Astrocyte (in vitro differentiated cells and primary cell): ENCODE measurements around the gene CD300E. TPM values are rescaled to one million over a fixed set of nuclear protein-coding genes. Genes with fewer than 3 reads are reported as not detected.

Experiments
- DNase-seq: peaks from one replicate; pipeline ENCODE4 v3.0.0-alpha.2; 2010; ENCODE audit warnings: low read depth
- FAIRE-seq: peaks from 2 replicates; lab custom pipeline; 2011; peaks lifted over from hg19 to GRCh38; lab: Jason Lieb, UNC
- H2AFZ ChIP-seq: 2 replicates; pipeline ENCODE4 v1.6.0; 2012; ENCODE audit warnings: low read depth, low read length, inconsistent platforms
- H3K27ac ChIP-seq: 2 replicates; pipeline ENCODE4 v1.5.1; 2011; ENCODE audit warnings: low read depth, low read length, inconsistent platforms
- H3K27me3 ChIP-seq: 2 replicates; pipeline ENCODE4 v1.6.0; 2011; ENCODE audit warnings: low read length, inconsistent platforms; ENCODE audit not compliant: insufficient read depth
- H3K36me3 ChIP-seq: 2 replicates; pipeline ENCODE4 v1.5.1; 2011; ENCODE audit warnings: low read length, inconsistent platforms; ENCODE audit not compliant: insufficient read depth
- H3K4me1 ChIP-seq: 2 replicates; pipeline ENCODE4 v1.5.1; 2011; ENCODE audit warnings: low read length, inconsistent platforms; ENCODE audit not compliant: insufficient read depth
- H3K4me2 ChIP-seq: 2 replicates; pipeline ENCODE4 v1.6.0; 2012; ENCODE audit warnings: low read length, inconsistent platforms
- H3K4me3 ChIP-seq: 2 replicates; pipeline ENCODE4 v1.5.1; 2011; ENCODE audit warnings: low read depth, mild to moderate bottlenecking, low read length, inconsistent platforms; ENCODE audit not compliant: insufficient read depth
- H3K79me2 ChIP-seq: 2 replicates; pipeline ENCODE4 v1.6.0; 2012; ENCODE audit warnings: mild to moderate bottlenecking, low read length, inconsistent platforms; ENCODE audit not compliant: insufficient read depth
- H3K9ac ChIP-seq: 2 replicates; pipeline ENCODE4 v1.6.0; 2012; ENCODE audit warnings: mild to moderate bottlenecking, low read length, inconsistent platforms
- H3K9me3 ChIP-seq: 2 replicates; pipeline ENCODE4 v1.5.1; 2012; ENCODE audit warnings: low read depth, mild to moderate bottlenecking, low read length, inconsistent platforms; ENCODE audit not compliant: insufficient read depth
- H4K20me1 ChIP-seq: 2 replicates; pipeline ENCODE4 v1.6.0; 2012; ENCODE audit warnings: low read length, inconsistent platforms; ENCODE audit not compliant: insufficient read depth
- H3K27ac Mint-ChIP-seq: one replicate; pipeline ENCODE4 v1.8.0; 2021; ENCODE audit warnings: mild to moderate bottlenecking, mixed read lengths; ENCODE audit not compliant: unreplicated experiment
- H3K27me3 Mint-ChIP-seq: one replicate; pipeline ENCODE4 v1.8.0; 2021; ENCODE audit warnings: low read depth, mixed read lengths; ENCODE audit not compliant: unreplicated experiment
- H3K36me3 Mint-ChIP-seq: one replicate; pipeline ENCODE4 v1.8.0; 2021; ENCODE audit warnings: low read depth, mixed read lengths; ENCODE audit not compliant: unreplicated experiment
- H3K4me1 Mint-ChIP-seq: one replicate; pipeline ENCODE4 v1.8.0; 2021; ENCODE audit warnings: low read depth, mixed read lengths; ENCODE audit not compliant: unreplicated experiment
- H3K4me3 Mint-ChIP-seq: one replicate; pipeline ENCODE4 v1.8.0; 2021; ENCODE audit warnings: mild to moderate bottlenecking, moderate library complexity, mixed read lengths; ENCODE audit not compliant: unreplicated experiment
- H3K9me3 Mint-ChIP-seq: one replicate; pipeline ENCODE4 v1.8.0; 2021; ENCODE audit warnings: mild to moderate bottlenecking, mixed read lengths; ENCODE audit not compliant: unreplicated experiment
- EZH2 ChIP-seq: IDR thresholded peaks from 2 replicates; pipeline ENCODE4 v1.6.1; 2012; ENCODE audit warnings: mild to moderate bottlenecking, low read length, inconsistent platforms; ENCODE audit not compliant: insufficient read depth
- total RNA-seq: library from RNA; stranded (reverse); gene quantifications from 2 replicates; pipeline ENCODE4 v1.2.1, GENCODE V29; 2021
- TF ChIP-seq, protein P1 (sequence below): IDR thresholded peaks from 2 replicates; pipeline ENCODE4 v1.5.1; 2011; ENCODE audit warnings: low read depth, mild to moderate bottlenecking, inconsistent platforms, low read length, moderate library complexity; ENCODE audit not compliant: insufficient read depth

Gene CD300E
- total RNA-seq, 1 donor from 2014 or later = not detected

DNA sequence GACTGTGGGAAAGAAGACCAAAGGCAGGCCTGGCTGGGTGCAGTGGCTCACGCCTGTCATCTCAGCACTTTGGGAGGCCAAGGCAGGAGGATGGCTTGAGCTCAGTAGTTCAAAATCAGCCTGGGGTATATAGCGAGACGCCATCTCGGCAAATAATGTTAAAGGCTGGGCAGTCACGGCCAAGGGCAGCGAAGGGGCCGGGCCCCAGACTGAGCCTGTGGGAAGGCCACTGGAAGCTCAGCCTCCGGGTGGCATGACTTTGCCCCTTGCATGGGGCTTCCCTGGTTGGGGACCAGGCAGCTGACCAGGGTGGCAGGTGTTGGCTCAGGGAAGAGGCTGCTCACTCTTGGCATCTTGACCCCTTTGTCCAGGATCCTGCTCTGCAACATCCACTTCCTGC, 17.5 kb downstream of the CD300E start:
- no peaks in the 10 kb centered on the region for H3K4me1 ChIP-seq
- no peaks in the 10 kb centered on the region for H3K79me2 ChIP-seq
- Mint-ChIP-seq H3K27ac (no peak overlapping the region), H3K4me1 (peaks cover 10% of the 10 kb centered on the region), H3K27me3 (peaks cover 51% of the 10 kb centered on the region), H3K9me3 (peaks cover 7% of the 10 kb centered on the region), H3K36me3 (no peaks in the 10 kb centered on the region), H3K4me3 (no peak overlapping the region)
- peaks cover 9% of the 10 kb centered on the region for H3K27me3 ChIP-seq
- no peaks in the 10 kb centered on the region for H4K20me1 ChIP-seq
- no peak for FAIRE-seq
- TF ChIP-seq EZH2 = no peak
- TF ChIP-seq, protein P1, sequence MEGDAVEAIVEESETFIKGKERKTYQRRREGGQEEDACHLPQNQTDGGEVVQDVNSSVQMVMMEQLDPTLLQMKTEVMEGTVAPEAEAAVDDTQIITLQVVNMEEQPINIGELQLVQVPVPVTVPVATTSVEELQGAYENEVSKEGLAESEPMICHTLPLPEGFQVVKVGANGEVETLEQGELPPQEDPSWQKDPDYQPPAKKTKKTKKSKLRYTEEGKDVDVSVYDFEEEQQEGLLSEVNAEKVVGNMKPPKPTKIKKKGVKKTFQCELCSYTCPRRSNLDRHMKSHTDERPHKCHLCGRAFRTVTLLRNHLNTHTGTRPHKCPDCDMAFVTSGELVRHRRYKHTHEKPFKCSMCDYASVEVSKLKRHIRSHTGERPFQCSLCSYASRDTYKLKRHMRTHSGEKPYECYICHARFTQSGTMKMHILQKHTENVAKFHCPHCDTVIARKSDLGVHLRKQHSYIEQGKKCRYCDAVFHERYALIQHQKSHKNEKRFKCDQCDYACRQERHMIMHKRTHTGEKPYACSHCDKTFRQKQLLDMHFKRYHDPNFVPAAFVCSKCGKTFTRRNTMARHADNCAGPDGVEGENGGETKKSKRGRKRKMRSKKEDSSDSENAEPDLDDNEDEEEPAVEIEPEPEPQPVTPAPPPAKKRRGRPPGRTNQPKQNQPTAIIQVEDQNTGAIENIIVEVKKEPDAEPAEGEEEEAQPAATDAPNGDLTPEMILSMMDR = no peak
- no peak overlapping the region for H3K9ac ChIP-seq
- no peak overlapping the region for H3K4me3 ChIP-seq
- no peak overlapping the region for H3K4me2 ChIP-seq
- no peak overlapping the region for H3K27ac ChIP-seq
- H2AFZ ChIP-seq = no peak overlapping the region
- H3K9me3 ChIP-seq = no peaks in the 10 kb centered on the region
- H3K36me3 ChIP-seq = no peaks in the 10 kb centered on the region
- no peak for DNase-seq

- Mint-ChIP-seq H3K27me3 (peaks cover 54% of the 10 kb centered on the region), H3K27ac (peak overlapping the region; percentile 30), H3K36me3 (no peaks in the 10 kb centered on the region), H3K9me3 (peaks cover 7% of the 10 kb centered on the region), H3K4me3 (peak overlapping the region; percentile 41), H3K4me1 (peaks cover 15% of the 10 kb centered on the region)
- Histone ChIP-seq H3K4me2 (no peak overlapping the region), H3K4me3 (no peak overlapping the region), H3K9me3 (no peaks in the 10 kb centered on the region), H3K9ac (no peak overlapping the region), H3K27me3 (peaks cover 13% of the 10 kb centered on the region), H3K4me1 (no peaks in the 10 kb centered on the region), H2AFZ (no peak overlapping the region), H4K20me1 (no peaks in the 10 kb centered on the region), H3K79me2 (no peaks in the 10 kb centered on the region), H3K27ac (no peak overlapping the region), H3K36me3 (no peaks in the 10 kb centered on the region)
- FAIRE-seq = no peak
- peak; percentile 70 for DNase-seq
- TF ChIP-seq, protein P1 = no peak
- TF ChIP-seq EZH2 = no peak
These were observed 18.2 kb downstream of the CD300E start for GRCh38 chr17:74605361-74605760.

DNA sequence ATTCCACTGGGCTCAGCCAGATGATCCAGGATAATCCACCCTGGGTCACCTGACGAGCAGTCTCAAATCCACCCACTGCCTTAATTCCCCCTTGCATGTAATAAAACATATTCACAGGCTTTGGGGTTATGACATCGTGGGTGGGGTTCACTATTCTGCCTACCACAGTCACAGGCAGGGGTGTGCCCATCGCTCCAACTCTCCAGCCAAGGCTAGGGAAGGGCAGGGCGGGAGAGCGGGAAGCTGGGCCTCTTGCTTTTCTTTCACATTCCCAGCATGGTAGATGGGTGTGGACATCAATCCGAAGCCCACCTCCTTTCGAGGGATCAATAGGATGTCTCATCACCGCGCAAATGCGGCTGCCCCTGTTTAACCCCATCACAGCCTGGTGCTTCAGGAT, 18.8 kb downstream of the CD300E start:
- Histone ChIP-seq H3K27me3 (peaks cover 13% of the 10 kb centered on the region), H3K4me2 (no peak overlapping the region), H3K9me3 (no peaks in the 10 kb centered on the region), H4K20me1 (no peaks in the 10 kb centered on the region), H2AFZ (no peak overlapping the region), H3K4me3 (no peak overlapping the region), H3K36me3 (no peaks in the 10 kb centered on the region), H3K79me2 (no peaks in the 10 kb centered on the region), H3K27ac (no peak overlapping the region), H3K4me1 (no peaks in the 10 kb centered on the region), H3K9ac (no peak overlapping the region)
- peaks cover 7% of the 10 kb centered on the region for H3K9me3 Mint-ChIP-seq
- H3K4me3 Mint-ChIP-seq = no peak overlapping the region
- peaks cover 17% of the 10 kb centered on the region for H3K4me1 Mint-ChIP-seq
- DNase-seq (no peak), FAIRE-seq (no peak)
- H3K27ac Mint-ChIP-seq = no peak overlapping the region
- TF ChIP-seq EZH2 = no peak
- TF ChIP-seq, protein P1 = no peak
- H3K27me3 Mint-ChIP-seq = peaks cover 60% of the 10 kb centered on the region
- H3K36me3 Mint-ChIP-seq = no peaks in the 10 kb centered on the region
